Gastrocnemius medialis (tissue), 4 donors: Measurements from ENCODE around the gene KIF1A. TPM values are rescaled to one million over a fixed set of nuclear protein-coding genes. Genes with fewer than 3 reads are reported as not detected.

Experiments used
- ATAC-seq, 2 donors: fragments of 150-250 bp; one replicate each; pipeline ENCODE4 v1.9.1; 2016
- DNase-seq, 2 donors: peaks; one replicate each; pipeline ENCODE4 v3.0.0-alpha.2; 2019
- H3K27ac ChIP-seq, 4 donors: fragments of 200-600 bp; sonication (generic); 1 replicate in 1 of 4; 2 replicates in 3 of 4; pipeline ENCODE4 v1.5.1; 2016 to 2018; ENCODE audit warnings: mild to moderate bottlenecking in 2 of 4, moderate library complexity in 1 of 4
- H3K27me3 ChIP-seq, 3 donors: fragments of 200-600 bp; sonication (generic) in 2 of 3; 1 replicate in 1 of 3; 2 replicates in 2 of 3; pipeline versions ENCODE4 v1.5.1 to v1.6.0; 2016 to 2019; ENCODE audit warnings: mild to moderate bottlenecking in 1 of 3, moderate library complexity in 1 of 3
- H3K36me3 ChIP-seq, 2 donors: fragments of 200-600 bp; sonication (generic) in 1 of 2; one replicate each; pipeline ENCODE4 v1.5.1; 2017 to 2018
- H3K4me1 ChIP-seq, 2 donors: fragments of 200-600 bp; sonication (generic) in 1 of 2; one replicate each; pipeline ENCODE4 v1.5.1; 2016 to 2017; ENCODE audit warnings: mild to moderate bottlenecking in 2 of 2
- H3K4me3 ChIP-seq, 4 donors: fragments of 200-600 bp; sonication (generic) in 3 of 4; 1 replicate in 1 of 4; 2 replicates in 3 of 4; pipeline ENCODE4 v1.5.1; 2016 to 2019; ENCODE audit warnings: mild to moderate bottlenecking in 2 of 4
- H3K9me3 ChIP-seq, 3 donors: fragments of 200-600 bp; sonication (generic) in 2 of 3; 1 replicate in 1 of 3; 2 replicates in 2 of 3; pipeline ENCODE4 v1.5.1; 2016 to 2019
- POLR2A ChIP-seq, 2 donors: fragments of 450-650 bp; IDR thresholded peaks; one replicate each; pipeline ENCODE4 v1.6.1; 2017; ENCODE audit warnings: antibody characterized with exemption in 2 of 2, mild to moderate bottlenecking in 2 of 2, moderate library complexity in 2 of 2
- in situ Hi-C, 4 donors: fragments of 200-750 bp; cut with MboI; loops; one replicate each; pipeline versions ENCODE4 v1.15.0 to v1.8.0; 2017; ENCODE audit warnings: low sequenced_read_pairs in 4 of 4
- intact Hi-C: fragments of 100-400 bp; cut with DNase I; formaldehyde crosslinking; loops from one replicate; pipeline ENCODE4 v1.15.1; 2023; ENCODE audit warnings: low total_unique reads
- total RNA-seq, 4 donors: library from RNA; depleted of rRNA; stranded (reverse); fragments of >200 nt; gene quantifications; one replicate each; pipeline versions ENCODE4 v1.1.0 to v1.2.3, GENCODE V29; 2016
- TF ChIP-seq, protein P1 (sequence below), 5 experiments: fragments of 450-650 bp in 3 of 5; fragments of 200-600 bp in 2 of 5; sonication (generic) in 2 of 5; IDR thresholded peaks in 4 of 5; conservative IDR thresholded peaks in 1 of 5; 1 replicate in 4 of 5; 2 replicates in 1 of 5; pipeline ENCODE4 v1.5.1; 2016 to 2019; ENCODE audit warnings: antibody characterized with exemption in 5 of 5, mild to moderate bottlenecking in 3 of 5, moderate library complexity in 3 of 5

KIF1A gene
- total RNA-seq, 4 donors from 2014 or later: 0.05 to 0.33 (median 0.09) TPM; not detected in 1

GRCh38 chr2:240768216-240768615, 51.8 kb downstream of the KIF1A start:
- no peaks in the 10 kb centered on the region for H3K4me1 ChIP-seq
- no peak overlapping the region for H3K4me3 ChIP-seq
- no peak for DNase-seq
- ATAC-seq: no peak
- TF ChIP-seq, protein P1, sequence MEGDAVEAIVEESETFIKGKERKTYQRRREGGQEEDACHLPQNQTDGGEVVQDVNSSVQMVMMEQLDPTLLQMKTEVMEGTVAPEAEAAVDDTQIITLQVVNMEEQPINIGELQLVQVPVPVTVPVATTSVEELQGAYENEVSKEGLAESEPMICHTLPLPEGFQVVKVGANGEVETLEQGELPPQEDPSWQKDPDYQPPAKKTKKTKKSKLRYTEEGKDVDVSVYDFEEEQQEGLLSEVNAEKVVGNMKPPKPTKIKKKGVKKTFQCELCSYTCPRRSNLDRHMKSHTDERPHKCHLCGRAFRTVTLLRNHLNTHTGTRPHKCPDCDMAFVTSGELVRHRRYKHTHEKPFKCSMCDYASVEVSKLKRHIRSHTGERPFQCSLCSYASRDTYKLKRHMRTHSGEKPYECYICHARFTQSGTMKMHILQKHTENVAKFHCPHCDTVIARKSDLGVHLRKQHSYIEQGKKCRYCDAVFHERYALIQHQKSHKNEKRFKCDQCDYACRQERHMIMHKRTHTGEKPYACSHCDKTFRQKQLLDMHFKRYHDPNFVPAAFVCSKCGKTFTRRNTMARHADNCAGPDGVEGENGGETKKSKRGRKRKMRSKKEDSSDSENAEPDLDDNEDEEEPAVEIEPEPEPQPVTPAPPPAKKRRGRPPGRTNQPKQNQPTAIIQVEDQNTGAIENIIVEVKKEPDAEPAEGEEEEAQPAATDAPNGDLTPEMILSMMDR (IDR thresholded peaks at IDR 0.05 in 4 of 5, conservative IDR thresholded peaks at IDR 0.05 in 1 of 5): no peak
- no peak for TF ChIP-seq POLR2A (IDR thresholded peaks at IDR 0.05)
- intact Hi-C loops (no loop called here), in situ Hi-C loops (no loop called here)
- H3K27me3 ChIP-seq: no peaks in the 10 kb centered on the region
- no peaks in the 10 kb centered on the region for H3K36me3 ChIP-seq
- H3K9me3 ChIP-seq: no peaks in the 10 kb centered on the region
- H3K27ac ChIP-seq: no peak overlapping the region

DNA sequence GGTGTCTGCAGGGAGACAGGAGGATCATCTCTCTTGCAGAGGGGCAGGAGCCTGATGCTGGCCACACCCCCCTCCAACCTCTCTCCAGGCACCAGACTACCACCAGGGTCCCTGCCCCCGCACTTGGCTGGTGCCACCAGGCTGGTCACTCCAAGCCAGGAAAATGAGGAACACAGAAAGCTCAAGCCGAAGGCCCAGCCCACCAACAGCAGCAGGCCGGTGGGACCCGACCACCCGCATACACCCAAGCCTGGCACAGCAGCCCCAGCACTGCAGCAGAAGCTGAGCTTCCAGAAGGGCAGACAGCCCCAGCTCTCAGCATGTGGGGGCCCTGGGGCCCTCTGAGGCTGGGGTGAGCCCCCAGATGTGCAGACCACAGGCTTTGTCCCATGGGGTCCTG, 52.7 kb downstream of the KIF1A start:
- intact Hi-C loops: no loop called here
- Histone ChIP-seq H3K9me3 (no peaks in the 10 kb centered on the region), H3K27me3 (no peaks in the 10 kb centered on the region), H3K4me1 (no peaks in the 10 kb centered on the region), H3K4me3 (no peak overlapping the region), H3K36me3 (no peaks in the 10 kb centered on the region), H3K27ac (no peak overlapping the region)
- in situ Hi-C loops: no loop called here
- TF ChIP-seq POLR2A (IDR thresholded peaks at IDR 0.05): no peak
- TF ChIP-seq, protein P1 (IDR thresholded peaks at IDR 0.05 in 4 of 5, conservative IDR thresholded peaks at IDR 0.05 in 1 of 5): no peak
- no peak for ATAC-seq
- no peak for DNase-seq

DNA sequence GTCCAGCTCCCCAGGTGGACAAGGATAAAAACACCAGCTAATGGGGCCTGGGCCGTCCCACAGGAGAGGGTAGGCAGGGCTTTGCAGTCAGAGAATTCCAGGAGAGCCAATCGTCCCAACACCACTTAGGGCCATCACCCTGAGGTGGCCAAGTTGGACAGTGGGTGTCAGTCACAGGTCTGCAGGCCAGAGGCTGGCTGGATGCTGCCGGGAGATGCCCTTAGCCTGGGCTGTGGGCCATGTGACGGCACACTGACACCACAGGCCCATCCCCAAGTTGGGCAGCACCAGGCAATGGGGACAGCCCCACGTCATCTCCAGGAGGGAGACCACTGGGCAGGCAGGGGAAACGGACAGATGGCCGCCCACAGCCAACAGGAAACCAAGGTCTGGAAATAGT, 53.9 kb downstream of the KIF1A start:
- in situ Hi-C loops: no loop called here
- no peak for TF ChIP-seq POLR2A (IDR thresholded peaks at IDR 0.05)
- TF ChIP-seq, protein P1 (IDR thresholded peaks at IDR 0.05 in 4 of 5, conservative IDR thresholded peaks at IDR 0.05 in 1 of 5): no peak
- H3K27me3 ChIP-seq: no peaks in the 10 kb centered on the region
- DNase-seq (no peak), ATAC-seq (no peak)
- intact Hi-C loops: no loop called here
- H3K27ac ChIP-seq: no peak overlapping the region
- no peaks in the 10 kb centered on the region for H3K4me1 ChIP-seq
- H3K4me3 ChIP-seq: no peak overlapping the region
- H3K36me3 ChIP-seq: no peaks in the 10 kb centered on the region
- H3K9me3 ChIP-seq: no peaks in the 10 kb centered on the region

- no peak overlapping the region for H3K27ac ChIP-seq
- ATAC-seq (no peak), DNase-seq (no peak)
- no peaks in the 10 kb centered on the region for H3K4me1 ChIP-seq
- in situ Hi-C loops: no loop called here
- TF ChIP-seq, protein P1 (IDR thresholded peaks at IDR 0.05 in 4 of 5, conservative IDR thresholded peaks at IDR 0.05 in 1 of 5): no peak
- no peak for TF ChIP-seq POLR2A (IDR thresholded peaks at IDR 0.05)
- H3K27me3 ChIP-seq: no peaks in the 10 kb centered on the region
- H3K9me3 ChIP-seq: no peaks in the 10 kb centered on the region
- no peak overlapping the region for H3K4me3 ChIP-seq
- intact Hi-C loops: no loop called here
- no peaks in the 10 kb centered on the region for H3K36me3 ChIP-seq
These were observed 55.0 kb downstream of the KIF1A start for GRCh38 chr2:240765007-240765406.

DNA sequence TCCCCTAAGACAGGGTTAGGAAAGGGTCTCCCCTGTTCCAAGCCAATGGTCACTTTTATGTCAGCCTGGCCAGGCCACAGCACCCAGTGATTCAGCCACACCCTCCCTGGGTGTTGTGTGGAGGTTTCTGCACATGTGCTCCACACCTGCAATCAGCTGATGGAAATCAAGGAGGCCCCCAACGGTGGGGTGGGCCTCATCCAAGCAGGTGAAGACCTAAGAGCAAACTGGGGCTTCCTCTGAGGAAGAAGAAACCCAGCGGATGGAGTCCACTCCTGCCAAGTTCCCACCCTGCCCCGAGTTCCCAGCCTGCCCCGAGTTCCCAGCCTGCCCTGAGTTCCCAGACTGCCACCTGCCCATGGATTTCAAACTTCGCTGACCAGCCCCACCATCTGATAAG, 55.4 kb downstream of the KIF1A start:
- Histone ChIP-seq H3K27me3 (no peaks in the 10 kb centered on the region), H3K36me3 (no peaks in the 10 kb centered on the region), H3K4me3 (no peak overlapping the region), H3K9me3 (no peaks in the 10 kb centered on the region), H3K4me1 (no peaks in the 10 kb centered on the region), H3K27ac (no peak overlapping the region)
- DNase-seq (no peak), ATAC-seq (no peak)
- intact Hi-C loops: no loop called here
- in situ Hi-C loops: no loop called here
- no peak for TF ChIP-seq POLR2A (IDR thresholded peaks at IDR 0.05)
- TF ChIP-seq, protein P1 (IDR thresholded peaks at IDR 0.05 in 4 of 5, conservative IDR thresholded peaks at IDR 0.05 in 1 of 5): no peak
